ENCODE results near the gene ACACA.
A peak's percentile ranks its signal among the peaks of the same experiment; 100 is the strongest.
"Not testable (repeated sequence)": the region's sequence is repeated elsewhere in the genome, so short reads cannot be mapped to it uniquely, and the experiment has no call there.

The ACACA gene

GRCh38 chr17:37168731-37169353, 237.8 kb downstream of the ACACA start:
- no peak for DNase-seq

- DNase-seq, result no peak
Measured at GRCh38 chr17:37167756-37168155, 238.9 kb downstream of the ACACA start.

GRCh38 chr17:37164057-37164456, 242.6 kb downstream of the ACACA start:
- no peak for DNase-seq

- DNase-seq, result no peak
Measured at GRCh38 chr17:37162800-37163199, 243.8 kb downstream of the ACACA start.

GRCh38 chr17:37160944-37161343, 245.7 kb downstream of the ACACA start:
- DNase-seq, result no peak

GRCh38 chr17:37158290-37158689, 248.3 kb downstream of the ACACA start:
- DNase-seq, result no peak

- DNase-seq, result no peak
Measured at GRCh38 chr17:37148156-37148555, 258.5 kb downstream of the ACACA start.

- peak; percentile 35 for DNase-seq
Measured at GRCh38 chr17:37147301-37147812, 259.3 kb downstream of the ACACA start.

- DNase-seq, result no peak
Measured at GRCh38 chr17:37146086-37147064, 260.3 kb downstream of the ACACA start.

- DNase-seq, result no peak
Measured at GRCh38 chr17:37144075-37144701, 262.4 kb downstream of the ACACA start.

- not testable (repeated sequence) for DNase-seq
Measured at GRCh38 chr17:37143558-37143957, 263.1 kb downstream of the ACACA start.

- no peak for DNase-seq
Measured at GRCh38 chr17:37142294-37142896, 264.2 kb downstream of the ACACA start.

GRCh38 chr17:37138571-37139120, 268.0 kb downstream of the ACACA start:
- no peak for DNase-seq

GRCh38 chr17:37137906-37138514, 268.6 kb downstream of the ACACA start:
- DNase-seq, result no peak

GRCh38 chr17:37137070-37137610, 269.5 kb downstream of the ACACA start:
- no peak for DNase-seq

GRCh38 chr17:37135576-37135975, 271.1 kb downstream of the ACACA start:
- DNase-seq, result no peak

- no peak for DNase-seq
Measured at GRCh38 chr17:37134050-37134449, 272.6 kb downstream of the ACACA start.

GRCh38 chr17:37133136-37133535, 273.5 kb downstream of the ACACA start:
- DNase-seq, result no peak

GRCh38 chr17:37131669-37132611, 274.7 kb downstream of the ACACA start:
- no peak for DNase-seq

- DNase-seq, result no peak
Measured at GRCh38 chr17:37130984-37131446, 275.6 kb downstream of the ACACA start.

- no peak for DNase-seq
Measured at GRCh38 chr17:37124821-37125173, 281.8 kb downstream of the ACACA start.

Data from activated CD4-positive, alpha-beta T cell treated with anti-CD3 and anti-CD28 coated beads, Interleukin-10, Interleukin-2, amounts not matched to agents 100 ng/mL and 50 ng/mL, durations not matched to agents 16 hours and 8 hours (primary cell).